ENCODE results near the gene ZFP62.

- no peak for TF ChIP-seq CTCF (IDR thresholded peaks at IDR 0.05; ENCODE audit: low read length)
- TF ChIP-seq EZH2 (IDR thresholded peaks at IDR 0.05; ENCODE audit: borderline replicate concordance, low read length): no peak
Measured at GRCh38 chr5:180848878-180849277, 12.2 kb downstream of the ZFP62 start.

Measured in OCI-LY1 (cell line).